Cardiac muscle cell (in vitro differentiated cells and primary cell): ENCODE measurements around the gene FRA10AC1. TPM values are rescaled to one million over a fixed set of nuclear protein-coding genes. Genes with fewer than 3 reads are reported as not detected.

Experiments used
- DNase-seq, 2 donors: peaks; one replicate each; pipeline versions ENCODE4 v3.0.0 to v3.0.0-alpha.2; 2010 to 2017; ENCODE audit warnings: low read depth in 1 of 2, low spot score in 1 of 2
- H3K27ac ChIP-seq: fragments of 200-600 bp; sonication (generic); 2 replicates; pipeline ENCODE4 v1.5.1; 2016
- H3K27me3 ChIP-seq: fragments of 200-600 bp; sonication (generic); 2 replicates; pipeline ENCODE4 v1.6.0; 2016; ENCODE audit warnings: control low read depth
- H3K36me3 ChIP-seq: fragments of 200-600 bp; sonication (generic); 2 replicates; pipeline ENCODE4 v1.5.1; 2016; ENCODE audit warnings: control low read depth
- H3K4me1 ChIP-seq: fragments of 200-600 bp; sonication (generic); 2 replicates; pipeline ENCODE4 v1.8.1; 2017; ENCODE audit warnings: low read depth, mild to moderate bottlenecking, mixed run types
- H3K4me3 ChIP-seq: fragments of 200-600 bp; sonication (generic); 2 replicates; pipeline ENCODE4 v1.5.1; 2016; ENCODE audit warnings: mild to moderate bottlenecking
- H3K9me3 ChIP-seq: fragments of 200-600 bp; sonication (generic); 2 replicates; pipeline ENCODE4 v1.5.1; 2017; ENCODE audit warnings: low read depth, mild to moderate bottlenecking, control low read depth
- CTCF ChIP-seq: IDR thresholded peaks from 2 replicates; pipeline ENCODE4 v1.5.1; 2012; ENCODE audit warnings: low read depth, mild to moderate bottlenecking, low read length
- polyA plus RNA-seq: library from polyadenylated mRNA; unstranded; fragments of >200 nt; fragmentation: Nextera tagmentation; extraction: Ambion mirVana; gene quantifications from 2 replicates; pipeline ENCODE4 v1.2.1, GENCODE V29; 2016
- total RNA-seq: library from RNA; depleted of rRNA; stranded (reverse); fragments of >200 nt; gene quantifications from 2 replicates; pipeline ENCODE4 v1.2.3, GENCODE V29; 2016

The FRA10AC1 gene
- total and polyA plus RNA-seq, 2 experiments from 2014 or later: 13.5 to 21.6 TPM

- H3K36me3 ChIP-seq: no peaks in the 10 kb centered on the region
- H3K4me3 ChIP-seq: no peak overlapping the region
- no peaks in the 10 kb centered on the region for H3K9me3 ChIP-seq
- no peak overlapping the region for H3K27ac ChIP-seq
- TF ChIP-seq CTCF: no peak
- peak in 1 of 2 donors; percentile 1 for DNase-seq
- H3K27me3 ChIP-seq: no peaks in the 10 kb centered on the region
- no peaks in the 10 kb centered on the region for H3K4me1 ChIP-seq
Observed at GRCh38 chr10:93630625-93631557, 71.5 kb downstream of the FRA10AC1 start.

- Histone ChIP-seq H3K4me1 (no peaks in the 10 kb centered on the region), H3K4me3 (no peak overlapping the region), H3K27me3 (no peaks in the 10 kb centered on the region), H3K36me3 (no peaks in the 10 kb centered on the region), H3K27ac (no peak overlapping the region), H3K9me3 (no peaks in the 10 kb centered on the region)
- TF ChIP-seq CTCF: no peak
- no peak for DNase-seq
Observed at GRCh38 chr10:93629647-93630305, 72.6 kb downstream of the FRA10AC1 start.

GRCh38 chr10:93628858-93629257, 73.5 kb downstream of the FRA10AC1 start:
- Histone ChIP-seq H3K4me3 (no peak overlapping the region), H3K27me3 (no peaks in the 10 kb centered on the region), H3K27ac (no peak overlapping the region), H3K36me3 (no peaks in the 10 kb centered on the region), H3K9me3 (no peaks in the 10 kb centered on the region), H3K4me1 (no peaks in the 10 kb centered on the region)
- TF ChIP-seq CTCF: no peak
- no peak for DNase-seq

- Histone ChIP-seq H3K9me3 (no peaks in the 10 kb centered on the region), H3K27me3 (peaks cover 11% of the 10 kb centered on the region), H3K4me1 (no peaks in the 10 kb centered on the region), H3K27ac (no peak overlapping the region), H3K36me3 (no peaks in the 10 kb centered on the region), H3K4me3 (no peak overlapping the region)
- no peak for TF ChIP-seq CTCF
- no peak for DNase-seq
Observed at GRCh38 chr10:93622942-93623341, 79.5 kb downstream of the FRA10AC1 start.

- H3K27ac ChIP-seq: no peak overlapping the region
- H3K36me3 ChIP-seq: no peaks in the 10 kb centered on the region
- no peak overlapping the region for H3K4me3 ChIP-seq
- no peaks in the 10 kb centered on the region for H3K4me1 ChIP-seq
- no peaks in the 10 kb centered on the region for H3K9me3 ChIP-seq
- no peak for DNase-seq
- H3K27me3 ChIP-seq: peaks cover 11% of the 10 kb centered on the region
- no peak for TF ChIP-seq CTCF
Observed at GRCh38 chr10:93620925-93621324, 81.5 kb downstream of the FRA10AC1 start.

Other genes with a start within 250 kb of the FRA10AC1 start
- gene MYOF, start 220.3 kb downstream of the FRA10AC1 start, total RNA-seq: 18.1 and 22.4 TPM in 2 replicates
- gene MYOF, start 220.3 kb downstream of the FRA10AC1 start, polyA plus RNA-seq: 9.6 and 13.4 TPM in 2 replicates
- 2.8 and 23.8 TPM in 2 replicates for gene CEP55, start 206.0 kb downstream of the FRA10AC1 start, total RNA-seq
- gene CEP55, start 206.0 kb downstream of the FRA10AC1 start, polyA plus RNA-seq: 3.1 and 25.9 TPM in 2 replicates
- not detected in 2 replicates for gene FFAR4, start 135.9 kb downstream of the FRA10AC1 start, total RNA-seq
- gene FFAR4, start 135.9 kb downstream of the FRA10AC1 start, polyA plus RNA-seq: not detected in 2 replicates
- gene RBP4, start 101.4 kb downstream of the FRA10AC1 start, total RNA-seq: not detected in 2 replicates
- 0.86 TPM in 1 of 2 replicates, not detected in the other for gene RBP4, start 101.4 kb downstream of the FRA10AC1 start, polyA plus RNA-seq
- not detected in 2 replicates for gene PDE6C, start 90.1 kb downstream of the FRA10AC1 start, total RNA-seq
- gene PDE6C, start 90.1 kb downstream of the FRA10AC1 start, polyA plus RNA-seq: 0.12 and 0.29 TPM in 2 replicates
- gene LGI1, start 55.3 kb upstream of the FRA10AC1 start, total RNA-seq: not detected in 2 replicates
- gene LGI1, start 55.3 kb upstream of the FRA10AC1 start, polyA plus RNA-seq: 0.29 TPM in 1 of 2 replicates, not detected in the other
- gene SLC35G1, start 191.4 kb upstream of the FRA10AC1 start, total RNA-seq: 6.0 and 8.7 TPM in 2 replicates
- 8.5 and 16.0 TPM in 2 replicates for gene SLC35G1, start 191.4 kb upstream of the FRA10AC1 start, polyA plus RNA-seq